Measurements from ENCODE around the gene KRT77. TPM values are rescaled to one million over a fixed set of nuclear protein-coding genes. Genes with fewer than 3 reads are reported as not detected.
"Not testable (repeated sequence)": the region's sequence is repeated elsewhere in the genome, so short reads cannot be mapped to it uniquely, and the experiment has no call there.

Gene KRT77
- total RNA-seq, 2 donors from 2014 or later = not detected

- intact Hi-C loops (cut with DNase I, micrococcal nuclease) = no loop called here
- no peak for ATAC-seq
Observed at GRCh38 chr12:52727037-52727436, 23.7 kb upstream of the KRT77 start.

DNA sequence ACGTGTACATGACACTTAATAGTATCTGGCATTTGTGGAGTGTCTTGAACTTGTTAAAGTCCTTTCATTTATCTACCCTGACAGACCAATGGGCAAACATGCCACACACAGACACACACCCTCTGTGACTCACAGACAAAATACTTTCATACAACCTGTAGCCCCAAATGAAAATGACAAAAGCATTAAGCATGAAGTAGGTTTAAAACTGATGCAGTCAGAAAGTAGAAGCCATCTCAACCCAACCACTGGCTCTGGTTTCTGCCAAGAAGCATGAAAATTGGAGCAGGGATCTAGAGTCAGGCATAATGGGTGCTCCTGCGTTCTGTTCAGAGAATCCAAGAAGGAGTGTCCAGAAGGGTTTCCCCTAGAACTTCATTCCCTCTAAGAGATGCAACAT lies 23.1 kb upstream of the KRT77 start:
- DNase-seq = no peak
- intact Hi-C loops (cut with DNase I, micrococcal nuclease) = no loop called here
- ATAC-seq = no peak

More at GRCh38 chr12:52727037-52727436, 23.7 kb upstream of the KRT77 start:
- no peak for DNase-seq

DNA sequence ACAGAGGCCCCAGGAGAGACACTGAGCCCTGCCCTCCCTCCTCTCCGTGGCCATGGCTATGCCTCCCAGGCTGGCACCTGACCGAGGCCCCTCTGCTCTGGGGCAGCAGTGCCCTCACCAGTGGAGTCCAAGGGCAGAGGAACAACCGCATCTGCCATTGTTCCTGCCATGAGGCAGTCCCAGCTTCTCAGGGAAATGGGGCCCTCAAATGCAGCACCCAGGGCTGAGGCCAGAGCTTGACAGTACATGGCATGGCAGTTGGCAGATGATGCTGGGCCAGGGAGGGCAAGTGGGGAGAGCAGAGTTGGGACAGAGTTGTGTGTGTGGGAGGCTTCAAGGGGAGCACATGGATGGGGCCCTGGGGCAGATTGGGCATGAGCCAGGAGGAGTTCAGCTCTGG lies 21.1 kb upstream of the KRT77 start:
- intact Hi-C loops (cut with DNase I, micrococcal nuclease) = no loop called here
- ATAC-seq = no peak
- DNase-seq = no peak

GRCh38 chr12:52722680-52723079 lies 19.4 kb upstream of the KRT77 start:
- DNase-seq = no peak
- intact Hi-C loops (cut with DNase I, micrococcal nuclease) = no loop called here
- no peak for ATAC-seq

GRCh38 chr12:52721838-52722470 lies 18.6 kb upstream of the KRT77 start:
- intact Hi-C loops (cut with DNase I, micrococcal nuclease) = no loop called here
- no peak for DNase-seq
- no peak for ATAC-seq

GRCh38 chr12:52720365-52720886 lies 17.1 kb upstream of the KRT77 start:
- no peak for ATAC-seq
- no peak for DNase-seq
- intact Hi-C loops (cut with DNase I, micrococcal nuclease) = no loop called here

DNA sequence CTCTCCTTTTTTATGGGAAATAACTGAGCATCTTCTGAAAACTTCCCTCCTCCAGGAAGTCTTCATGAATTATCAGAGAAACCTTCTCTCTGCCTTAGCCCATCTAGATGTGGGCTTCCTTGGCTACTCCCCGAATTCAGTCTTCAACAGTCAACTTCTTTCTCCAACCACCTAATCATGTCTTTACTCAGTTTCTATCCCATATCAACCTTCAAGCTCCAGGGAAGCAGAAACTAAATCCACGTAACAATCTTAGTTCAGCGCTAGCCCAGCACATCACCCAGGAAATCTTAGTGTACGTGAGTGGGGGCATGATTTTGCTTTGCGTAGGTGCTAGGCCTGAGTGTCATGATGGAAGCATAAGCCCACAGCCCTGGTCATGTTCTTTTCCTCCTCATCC lies 12.7 kb upstream of the KRT77 start:
- ATAC-seq (no peak), DNase-seq (no peak)
- intact Hi-C loops (cut with DNase I, micrococcal nuclease) = no loop called here

- ATAC-seq (peak; percentile 68), DNase-seq (peak in 1 of 2 donors; percentile 25)
- intact Hi-C loops (cut with DNase I, micrococcal nuclease) = no loop called here
Observed at GRCh38 chr12:52715416-52715815, 12.1 kb upstream of the KRT77 start.

GRCh38 chr12:52714887-52715281 lies 11.6 kb upstream of the KRT77 start:
- intact Hi-C loops (cut with DNase I, micrococcal nuclease) = no loop called here
- no peak for DNase-seq
- ATAC-seq = no peak

DNA sequence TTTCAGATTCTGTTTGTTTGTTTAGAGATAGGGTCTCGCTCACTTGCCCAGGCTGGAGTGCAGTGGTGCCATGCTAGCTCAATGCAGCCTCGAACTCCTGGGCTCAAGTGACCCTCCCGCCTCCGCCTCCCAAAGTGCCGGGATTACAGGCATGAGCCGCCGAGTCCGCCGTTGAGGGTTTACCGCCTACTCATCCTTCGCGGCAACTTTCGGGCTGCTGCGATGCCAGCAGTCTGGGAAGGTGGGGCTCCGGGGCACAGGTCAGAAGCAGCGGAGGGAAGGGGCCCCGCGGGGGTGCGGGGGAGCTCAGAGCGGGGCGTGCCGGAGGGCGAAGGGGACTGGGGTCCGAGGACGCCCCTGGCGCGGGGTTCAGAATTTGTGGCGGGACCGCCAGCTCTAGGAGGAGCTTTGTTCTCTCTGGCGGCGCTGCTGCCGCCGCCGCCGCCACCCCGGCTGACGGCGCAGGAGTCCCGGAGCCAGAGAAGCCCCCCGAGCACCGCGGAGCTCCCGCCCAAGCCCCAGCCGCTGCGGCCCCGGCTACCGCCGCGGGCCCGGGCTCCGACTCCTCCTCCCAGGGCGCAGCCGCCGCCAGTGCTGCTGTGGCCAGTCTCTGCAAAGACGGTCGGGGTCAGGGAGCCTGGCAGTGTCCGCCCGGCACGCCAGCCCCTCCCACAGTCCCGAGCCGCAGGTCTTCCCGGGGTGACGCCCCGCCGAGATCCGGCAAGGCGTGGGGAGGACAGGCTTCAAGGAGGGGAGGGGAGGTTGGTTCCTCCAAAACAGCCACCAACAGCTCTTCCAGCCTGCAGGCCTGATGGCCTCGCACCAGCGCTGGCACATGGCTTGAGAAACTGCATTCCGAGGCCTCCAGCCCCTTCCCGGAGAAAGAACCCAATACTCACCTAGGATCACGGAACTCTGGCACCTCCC lies 10.9 kb upstream of the KRT77 start:
- intact Hi-C loops (cut with DNase I, micrococcal nuclease) = no loop called here
- ATAC-seq (no peak), DNase-seq (no peak)

GRCh38 chr12:52712122-52712521 lies 8.8 kb upstream of the KRT77 start:
- DNase-seq; intact Hi-C loops (cut with DNase I, micrococcal nuclease); ATAC-seq: not testable (repeated sequence)

DNA sequence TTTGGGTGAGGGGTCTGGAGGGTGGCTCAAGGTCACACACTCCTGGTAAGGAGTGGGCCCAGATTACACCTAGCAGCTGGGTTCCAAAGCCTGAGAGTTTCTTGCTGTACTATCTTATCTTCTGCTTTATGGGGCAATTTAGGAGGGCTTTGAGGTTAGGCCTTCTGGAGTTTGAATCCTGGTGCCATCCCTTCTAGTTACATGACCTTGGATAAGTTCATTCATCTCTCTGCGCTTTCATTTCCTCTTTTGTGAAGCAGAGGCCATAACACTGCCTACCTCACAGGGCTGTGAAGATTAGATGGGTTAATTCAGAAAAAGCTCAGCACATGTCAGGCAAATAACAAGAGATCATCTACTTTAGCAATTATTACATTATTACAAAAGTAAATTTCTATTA lies 7.4 kb upstream of the KRT77 start:
- no peak for DNase-seq
- intact Hi-C loops (cut with DNase I, micrococcal nuclease) = no loop called here

GRCh38 chr12:52708010-52708409 lies 4.7 kb upstream of the KRT77 start:
- ATAC-seq (no peak), DNase-seq (no peak)
- intact Hi-C loops (cut with DNase I, micrococcal nuclease) = no loop called here

More for the DNA sequence above, 7.4 kb upstream of the KRT77 start:
- no peak for ATAC-seq

- ATAC-seq = no peak
- no peak for DNase-seq
- intact Hi-C loops (cut with DNase I, micrococcal nuclease) = no loop called here
Observed at GRCh38 chr12:52704464-52704863, 1.1 kb upstream of the KRT77 start.

GRCh38 chr12:52703878-52704277 lies 554 bp upstream of the KRT77 start:
- DNase-seq (no peak), ATAC-seq (no peak)
- intact Hi-C loops (cut with DNase I, micrococcal nuclease) = no loop called here

GRCh38 chr12:52702338-52702737 lies 986 bp downstream of the KRT77 start:
- ATAC-seq (no peak), DNase-seq (no peak)
- intact Hi-C loops (cut with DNase I, micrococcal nuclease) = no loop called here

DNA sequence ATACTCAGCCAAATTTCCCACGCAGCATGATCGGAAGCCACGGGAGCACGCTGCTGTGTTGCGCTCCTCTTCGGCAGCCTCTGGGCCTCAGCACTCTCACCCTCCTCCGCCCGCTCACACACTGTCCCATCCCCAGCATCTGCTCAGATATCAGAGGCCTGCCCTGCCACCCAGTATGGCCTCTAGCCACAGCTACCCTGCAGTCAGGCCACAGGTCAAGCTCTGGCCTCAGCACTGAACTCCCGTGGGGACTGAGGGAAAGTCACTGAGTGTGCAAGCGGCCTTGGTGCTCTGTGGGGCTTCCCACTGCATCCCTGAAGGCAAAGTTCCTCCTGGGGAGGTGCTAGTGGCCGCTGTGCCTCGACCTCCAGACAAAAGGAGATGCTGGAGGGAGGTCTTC lies 2.0 kb downstream of the KRT77 start:
- intact Hi-C loops (cut with DNase I, micrococcal nuclease) = no loop called here
- no peak for ATAC-seq
- DNase-seq = no peak

DNA sequence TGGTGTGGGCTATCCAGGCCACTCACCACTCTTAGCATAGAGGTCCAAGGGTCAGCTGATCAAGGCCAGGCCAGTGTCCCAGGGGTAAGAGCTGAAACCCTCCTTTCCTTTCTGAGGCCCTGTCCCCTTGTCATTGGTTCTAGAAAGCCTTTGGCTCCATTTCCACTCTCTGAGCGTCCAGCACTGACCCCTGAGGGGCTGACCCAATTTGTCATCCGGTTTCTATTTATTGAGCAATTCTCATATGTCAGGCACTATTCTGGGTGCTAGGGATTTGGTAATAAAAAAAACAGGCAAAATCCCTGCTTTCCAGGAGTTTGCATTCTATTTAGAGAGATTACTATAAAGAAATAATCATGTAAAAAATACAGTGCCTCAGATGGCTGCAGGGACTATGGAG lies 3.4 kb downstream of the KRT77 start:
- no peak for DNase-seq
- intact Hi-C loops (cut with DNase I, micrococcal nuclease) = no loop called here
- no peak for ATAC-seq

DNA sequence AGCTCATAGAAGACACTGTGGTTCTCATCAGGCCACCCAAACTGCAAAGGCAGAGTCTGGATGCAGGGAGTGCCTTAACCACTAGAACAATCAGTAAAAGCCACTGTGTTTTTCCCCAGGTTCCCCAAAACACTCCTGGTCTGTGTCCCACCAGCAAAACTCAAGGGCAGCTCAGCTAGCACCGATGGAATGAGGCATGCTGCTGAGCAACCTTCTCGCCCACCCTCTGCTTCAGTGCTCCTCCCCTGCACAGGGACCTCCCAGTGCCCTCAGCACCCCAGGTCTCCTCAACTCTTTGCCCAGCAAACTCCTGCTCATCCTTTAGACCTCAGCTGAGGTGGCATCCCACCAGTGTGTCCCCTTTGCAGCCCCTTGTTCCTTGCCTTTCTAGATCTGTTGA lies 4.0 kb downstream of the KRT77 start:
- DNase-seq = no peak
- ATAC-seq = no peak
- intact Hi-C loops (cut with DNase I, micrococcal nuclease) = no loop called here

- intact Hi-C loops (cut with DNase I, micrococcal nuclease) = no loop called here
- peak; percentile 50 for ATAC-seq
- DNase-seq = no peak
Observed at GRCh38 chr12:52698651-52699340, 4.5 kb downstream of the KRT77 start.

Data from left colon (tissue), 2 donors.